HEK293T (cell line): Measurements from ENCODE around the gene FAM180A.

ENCODE experiments used
- ARNT ChIP-seq: fragments of 450-650 bp; IDR thresholded peaks from 2 replicates; pipeline ENCODE4 v1.6.1; 2017; ENCODE audit warnings: mild to moderate bottlenecking
- CTBP1 ChIP-seq: fragments of 450-650 bp; IDR thresholded peaks from 2 replicates; pipeline ENCODE4 v1.6.1; 2016; ENCODE audit warnings: borderline replicate concordance
- FOXM1 ChIP-seq: fragments of 450-650 bp; IDR thresholded peaks from 2 replicates; pipeline ENCODE4 v1.6.1; 2017; ENCODE audit warnings: mild to moderate bottlenecking, borderline replicate concordance
- L3MBTL2 ChIP-seq: fragments of 450-650 bp; conservative IDR thresholded peaks from 2 replicates; pipeline ENCODE4 v1.6.1; 2016; ENCODE audit warnings: mild to moderate bottlenecking
- PKNOX1 ChIP-seq: fragments of 450-650 bp; IDR thresholded peaks from 2 replicates; pipeline ENCODE4 v1.6.1; 2016
- SP1 ChIP-seq: fragments of 450-650 bp; IDR thresholded peaks from 2 replicates; pipeline ENCODE4 v1.6.1; 2017
- TARDBP ChIP-seq: fragments of 450-650 bp; IDR thresholded peaks from 2 replicates; pipeline ENCODE4 v1.6.1; 2016
- ZNF384 ChIP-seq: fragments of 450-650 bp; IDR thresholded peaks from 2 replicates; pipeline ENCODE4 v1.6.1; 2016

GRCh38 chr7:135712796-135713195 is 35.8 kb downstream of the FAM180A start:
- TF ChIP-seq PKNOX1 (no peak), L3MBTL2 (no peak), TARDBP (no peak), SP1 (no peak), CTBP1 (no peak), ZNF384 (no peak), ARNT (no peak), FOXM1 (no peak)
